ENCODE data around the gene MMP26. TPM values are rescaled to one million over a fixed set of nuclear protein-coding genes. Genes with fewer than 3 reads are reported as not detected.
"Not testable (repeated sequence)": the region's sequence is repeated elsewhere in the genome, so short reads cannot be mapped to it uniquely, and the experiment has no call there.

MMP26 gene
- total and polyA plus RNA-seq, 8 donors = not detected

- H3K36me3 ChIP-seq = no peaks in the 10 kb centered on the region
- H3K4me1 ChIP-seq = peaks cover 0 to 6% (median 0%) of the 10 kb centered on the region in 4 donors
- 63 to 75% (median 69%) methylated on average over 8 of the region's 8 CpGs for WGBS, 5 donors
- no peaks in the 10 kb centered on the region for H3K27me3 ChIP-seq
- H3K4me3 ChIP-seq = no peak overlapping the region
- no peak overlapping the region for H3K27ac ChIP-seq
- no peaks in the 10 kb centered on the region for H3K9me3 ChIP-seq
- TF ChIP-seq EP300 (IDR thresholded peaks at IDR 0.05) (no peak), CTCF (IDR thresholded peaks at IDR 0.05) (no peak), POLR2A (IDR thresholded peaks at IDR 0.05) (no peak)
- intact Hi-C loops (cut with DNase I; ENCODE audit: low total_unique reads) = no loop called here
- DNase-seq = no peak
Measured at GRCh38 chr11:4704790-4705334, 278 bp downstream of the MMP26 start.

GRCh38 chr11:4713241-4713640 is 8.7 kb downstream of the MMP26 start:
- H3K4me1 ChIP-seq = peaks cover 0 to 6% (median 0%) of the 10 kb centered on the region in 4 donors
- no peaks in the 10 kb centered on the region for H3K27me3 ChIP-seq
- no peak overlapping the region for H3K4me3 ChIP-seq
- no peak for DNase-seq
- WGBS, 5 donors = 37 to 75% (median 57%) methylated on average over 1 of the region's 1 CpG
- intact Hi-C loops (cut with DNase I; ENCODE audit: low total_unique reads) = no loop called here
- no peak for TF ChIP-seq POLR2A (IDR thresholded peaks at IDR 0.05)
- TF ChIP-seq EP300 (IDR thresholded peaks at IDR 0.05) = no peak
- no peak for TF ChIP-seq POLR2AphosphoS5 (IDR thresholded peaks at IDR 0.05)
- TF ChIP-seq CTCF (IDR thresholded peaks at IDR 0.05) = no peak
- H3K36me3 ChIP-seq = no peaks in the 10 kb centered on the region
- H3K27ac ChIP-seq = no peak overlapping the region
- no peaks in the 10 kb centered on the region for H3K9me3 ChIP-seq

- no peak for DNase-seq
- Histone ChIP-seq H3K27ac (no peak overlapping the region), H3K36me3 (no peaks in the 10 kb centered on the region), H3K9me3 (no peaks in the 10 kb centered on the region), H3K27me3 (no peaks in the 10 kb centered on the region), H3K4me1 (peaks cover 0 to 9% (median 0%) of the 10 kb centered on the region in 4 donors), H3K4me3 (no peak overlapping the region)
- TF ChIP-seq CTCF (IDR thresholded peaks at IDR 0.05) = no peak
- 18 to 64% (median 47%) methylated on average over 5 of the region's 5 CpGs for WGBS, 5 donors
- intact Hi-C loops (cut with DNase I; ENCODE audit: low total_unique reads) = no loop called here
Measured at GRCh38 chr11:4714300-4714699, 9.7 kb downstream of the MMP26 start.

GRCh38 chr11:4722616-4723534 is 18.3 kb downstream of the MMP26 start:
- H3K4me1 ChIP-seq; H3K36me3 ChIP-seq; H3K9me3 ChIP-seq; DNase-seq; H3K27ac ChIP-seq; intact Hi-C loops (cut with DNase I; ENCODE audit: low total_unique reads); H3K27me3 ChIP-seq; H3K4me3 ChIP-seq: not testable (repeated sequence)
- 89 to 93% (median 91%) methylated on average over 21 to 33 of the region's 33 CpGs for WGBS, 5 donors

GRCh38 chr11:4727171-4727570 is 22.6 kb downstream of the MMP26 start:
- H3K36me3 ChIP-seq = no peaks in the 10 kb centered on the region
- H3K4me3 ChIP-seq = no peak overlapping the region
- no peaks in the 10 kb centered on the region for H3K4me1 ChIP-seq
- intact Hi-C loops (cut with DNase I; ENCODE audit: low total_unique reads) = no loop called here
- H3K27ac ChIP-seq = no peak overlapping the region
- H3K27me3 ChIP-seq = no peaks in the 10 kb centered on the region
- no peak for DNase-seq
- TF ChIP-seq EP300 (IDR thresholded peaks at IDR 0.05) (no peak), POLR2A (IDR thresholded peaks at IDR 0.05) (no peak), CTCF (IDR thresholded peaks at IDR 0.05) (no peak), POLR2AphosphoS5 (IDR thresholded peaks at IDR 0.05) (no peak)
- no peaks in the 10 kb centered on the region for H3K9me3 ChIP-seq
- 85 to 93% (median 90%) methylated on average over 2 of the region's 2 CpGs for WGBS, 5 donors

Data from stomach (tissue), 9 donors.